SU-DHL-6 (cell line): ENCODE results near the gene ZMYND10.

Experiments used
- H2AFZ ChIP-seq: fragments of 200-600 bp; sonication (generic); 2 replicates; pipeline ENCODE4 v1.6.1; 2014; ENCODE audit warnings: low read depth, mild to moderate bottlenecking, moderate library complexity, mixed read lengths, antibody characterized with exemption, low read length; ENCODE audit not compliant: severe bottlenecking
- H3F3A ChIP-seq: fragments of 200-600 bp; shearing (Covaris generic); 2 replicates; pipeline ENCODE4 v1.6.0; 2016; ENCODE audit warnings: antibody characterized with exemption, mild to moderate bottlenecking; ENCODE audit not compliant: insufficient read depth
- H3K27ac ChIP-seq: fragments of 200-600 bp; sonication (generic); 2 replicates; pipeline ENCODE4 v1.5.1; 2016; ENCODE audit warnings: low read depth, mild to moderate bottlenecking, low read length, moderate library complexity, mixed read lengths
- H3K27me3 ChIP-seq: fragments of 200-600 bp; sonication (generic), shearing (Covaris generic); 2 replicates; pipeline ENCODE4 v1.6.0; 2014; ENCODE audit warnings: mild to moderate bottlenecking, low read length
- H3K36me3 ChIP-seq: fragments of 200-600 bp; sonication (generic); 2 replicates; pipeline ENCODE4 v1.6.1; 2014; ENCODE audit warnings: mild to moderate bottlenecking, low read length, mixed read lengths
- H3K4me2 ChIP-seq: fragments of 300-600, 200-600 bp; shearing (Covaris generic), sonication (generic); 2 replicates; pipeline ENCODE4 v1.6.0; 2014; ENCODE audit warnings: low read length, low read depth, mild to moderate bottlenecking; ENCODE audit not compliant: poor library complexity, severe bottlenecking
- H3K4me3 ChIP-seq: fragments of 200-600 bp; sonication (generic); 2 replicates; pipeline ENCODE4 v1.5.1; 2014; ENCODE audit warnings: antibody characterized with exemption, low read length, mild to moderate bottlenecking, mixed read lengths; ENCODE audit not compliant: insufficient read depth, poor library complexity, severe bottlenecking
- H3K79me2 ChIP-seq: fragments of 200-600 bp; sonication (generic); 2 replicates; pipeline ENCODE4 v1.6.1; 2014; ENCODE audit warnings: mild to moderate bottlenecking, low read length, moderate library complexity; ENCODE audit not compliant: insufficient read depth
- H3K9ac ChIP-seq: fragments of 200-600 bp; sonication (generic); 2 replicates; pipeline ENCODE4 v1.7.0; 2014; ENCODE audit warnings: mild to moderate bottlenecking, low read length
- H3K9me2 ChIP-seq: fragments of 200-600 bp; sonication (generic); replicated peaks from 2 replicates; pipeline ENCODE4 v1.6.1; 2014; ENCODE audit warnings: low read length; ENCODE audit not compliant: insufficient read depth
- H3K9me3 ChIP-seq: fragments of 200-600 bp; sonication (generic); 2 replicates; pipeline ENCODE4 v1.6.1; 2014; ENCODE audit warnings: low read length, mixed read lengths; ENCODE audit not compliant: insufficient read depth
- H4K20me1 ChIP-seq: fragments of 200-600 bp; sonication (generic); 2 replicates; pipeline ENCODE4 v1.6.1; 2014; ENCODE audit warnings: low read depth, mild to moderate bottlenecking, antibody characterized with exemption, low read length, moderate library complexity, mixed read lengths
- CTCF ChIP-seq: fragments of 200-600 bp; sonication (generic); IDR thresholded peaks from one replicate; pipeline ENCODE4 v1.5.1; 2017; ENCODE audit warnings: antibody characterized with exemption, mild to moderate bottlenecking, low read length, moderate library complexity; ENCODE audit not compliant: insufficient read depth, poor library complexity, severe bottlenecking
- EZH2phosphoT487 ChIP-seq: fragments of 200-600 bp; sonication (generic), shearing (Covaris generic); conservative IDR thresholded peaks from 2 replicates; pipeline ENCODE4 v1.6.1; 2018; ENCODE audit warnings: mild to moderate bottlenecking, antibody characterized with exemption, low read length, moderate library complexity, mixed read lengths

Gene ZMYND10

GRCh38 chr3:50337175-50337861 is 8.2 kb downstream of the ZMYND10 start:
- Histone ChIP-seq H3K9me3 (no peaks in the 10 kb centered on the region), H3K36me3 (no peaks in the 10 kb centered on the region), H3K4me3 (peak overlapping the region; percentile 88), H2AFZ (peak overlapping the region; percentile 72), H3K27me3 (no peaks in the 10 kb centered on the region), H3K4me2 (peak overlapping the region; percentile 81), H3K27ac (peak overlapping the region; percentile 77), H3K79me2 (peaks cover 42% of the 10 kb centered on the region), H4K20me1 (no peaks in the 10 kb centered on the region; the same call in 1 of the 2 replicates), H3F3A (peaks cover 12% of the 10 kb centered on the region; the same call in 1 of the 2 replicates), H3K9ac (peak overlapping the region; percentile 88), H3K9me2 (no peaks in the 10 kb centered on the region)
- TF ChIP-seq EZH2phosphoT487 (no peak), CTCF (no peak)

GRCh38 chr3:50336452-50337174 is 8.9 kb downstream of the ZMYND10 start:
- Histone ChIP-seq H3K79me2 (peaks cover 42% of the 10 kb centered on the region), H3K9me3 (no peaks in the 10 kb centered on the region), H3K9me2 (no peaks in the 10 kb centered on the region), H3K27ac (peak overlapping the region; percentile 77), H3K27me3 (no peaks in the 10 kb centered on the region), H2AFZ (peak overlapping the region; percentile 8), H3K4me2 (peak overlapping the region; percentile 81), H3K36me3 (no peaks in the 10 kb centered on the region), H3K9ac (peak overlapping the region; percentile 88), H4K20me1 (no peaks in the 10 kb centered on the region; the same call in 1 of the 2 replicates), H3K4me3 (peak overlapping the region; percentile 88), H3F3A (peaks cover 12% of the 10 kb centered on the region; the same call in 1 of the 2 replicates)
- no peak for TF ChIP-seq EZH2phosphoT487
- no peak for TF ChIP-seq CTCF

DNA sequence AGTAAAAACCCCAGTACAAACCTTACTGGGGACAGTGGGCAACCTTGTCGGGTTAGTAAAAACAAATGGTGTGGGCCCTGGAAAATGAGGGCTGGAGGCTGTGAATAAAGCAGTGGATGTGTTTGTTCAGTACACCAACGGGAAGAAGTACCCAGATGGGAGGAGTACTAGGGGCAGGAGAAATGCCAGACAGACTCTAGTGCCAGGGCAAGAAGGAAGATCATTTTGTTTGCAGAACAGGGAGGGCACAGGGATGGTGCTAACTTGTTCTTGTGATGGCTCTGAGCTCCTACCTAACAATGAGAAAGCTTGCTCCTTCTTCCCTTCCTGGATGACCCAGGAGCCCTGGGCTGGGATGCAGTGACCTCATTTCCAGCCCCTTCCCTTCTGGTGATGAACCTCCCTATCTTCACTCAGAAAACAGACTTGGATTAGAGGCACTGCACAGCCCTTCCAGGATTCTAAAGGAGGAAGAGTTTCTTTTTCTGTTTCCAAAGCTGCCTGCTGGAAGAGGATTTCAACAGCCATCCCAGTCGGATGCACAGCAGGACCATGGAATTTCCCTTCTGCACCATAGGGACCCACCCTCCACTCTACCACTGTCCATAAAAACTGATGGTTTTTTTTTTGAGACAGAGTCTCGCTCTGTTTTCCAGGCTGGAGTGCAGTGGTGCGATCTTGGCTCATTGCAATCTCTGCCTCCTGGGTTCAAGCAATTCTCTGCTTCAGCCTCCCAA is 11.0 kb downstream of the ZMYND10 start:
- H3K9me2 ChIP-seq, result no peaks in the 10 kb centered on the region
- H3K27ac ChIP-seq, result no peak overlapping the region
- H3K79me2 ChIP-seq, result peaks cover 42% of the 10 kb centered on the region
- H3K9ac ChIP-seq, result peak overlapping the region; percentile 6; the same call in 1 of the 2 replicates
- peaks cover 6% of the 10 kb centered on the region; the same call in 1 of the 2 replicates for H3K36me3 ChIP-seq
- no peak overlapping the region for H3K4me3 ChIP-seq
- H3K9me3 ChIP-seq, result no peaks in the 10 kb centered on the region
- H4K20me1 ChIP-seq, result no peaks in the 10 kb centered on the region; the same call in 1 of the 2 replicates
- H3K4me2 ChIP-seq, result peak overlapping the region; percentile 8
- H2AFZ ChIP-seq, result no peak overlapping the region
- H3F3A ChIP-seq, result peaks cover 15% of the 10 kb centered on the region; the same call in 1 of the 2 replicates
- no peaks in the 10 kb centered on the region for H3K27me3 ChIP-seq
- TF ChIP-seq CTCF (no peak), EZH2phosphoT487 (no peak)
